Neural cell (in vitro differentiated cells): ENCODE results near the gene OR6A2.

Experiments
- CTCF ChIP-seq: fragments of 450-650 bp; IDR thresholded peaks from 2 replicates; pipeline ENCODE4 v1.5.1; 2014; ENCODE audit warnings: antibody characterized with exemption, mild to moderate bottlenecking, moderate library complexity; ENCODE audit not compliant: poor library complexity, severe bottlenecking
- EP300 ChIP-seq: fragments of 450-650 bp; conservative IDR thresholded peaks from 2 replicates; pipeline ENCODE4 v1.6.1; 2014; ENCODE audit warnings: antibody characterized with exemption, mild to moderate bottlenecking, moderate library complexity; ENCODE audit not compliant: poor library complexity, severe bottlenecking
- EZH2 ChIP-seq: fragments of 200-600, 300-800 bp; shearing (Covaris generic), sonication (generic); IDR thresholded peaks from 2 replicates; pipeline ENCODE4 v1.6.1; 2014; ENCODE audit warnings: antibody characterized with exemption, low read length, borderline replicate concordance, mild to moderate bottlenecking; ENCODE audit not compliant: insufficient read depth, poor library complexity, severe bottlenecking
- POLR2AphosphoS5 ChIP-seq: IDR thresholded peaks from 2 replicates; pipeline ENCODE4 v1.6.1; 2012
- RAD21 ChIP-seq: fragments of 450-650 bp; conservative IDR thresholded peaks from 2 replicates; pipeline ENCODE4 v1.6.1; 2014; ENCODE audit warnings: antibody characterized with exemption, mild to moderate bottlenecking, moderate library complexity
- REST ChIP-seq: IDR thresholded peaks from 2 replicates; pipeline ENCODE4 v1.6.1; 2012; ENCODE audit warnings: borderline replicate concordance
- SMC3 ChIP-seq: fragments of 450-650 bp; conservative IDR thresholded peaks from 2 replicates; pipeline ENCODE4 v1.6.1; 2014; ENCODE audit warnings: antibody characterized with exemption, mild to moderate bottlenecking, moderate library complexity; ENCODE audit not compliant: poor library complexity

GRCh38 chr11:6778518-6778917 is 21.0 kb downstream of the OR6A2 start:
- TF ChIP-seq CTCF (no peak), EZH2 (no peak), EP300 (no peak), POLR2AphosphoS5 (no peak), REST (no peak), SMC3 (no peak), RAD21 (no peak)
